ENCODE measurements around the gene SMARCC1.

DNA sequence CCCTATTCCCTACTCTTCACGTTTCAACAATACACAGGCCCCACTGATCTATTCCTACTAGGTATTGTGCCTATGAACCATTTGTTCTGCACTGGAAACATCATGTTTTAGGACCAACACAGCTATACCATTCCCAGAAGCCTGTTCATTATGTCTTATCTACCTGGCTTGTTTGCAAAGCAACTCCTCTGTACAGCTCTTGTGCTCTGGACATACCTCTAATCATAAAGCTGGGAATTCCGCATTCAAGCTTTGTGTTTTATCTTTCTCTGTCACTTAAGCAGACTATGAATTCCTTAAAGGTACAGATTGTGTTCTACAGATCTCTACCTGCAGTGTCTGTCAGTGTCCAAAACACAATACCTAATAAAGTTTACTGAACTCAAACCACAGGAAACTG is 115.6 kb downstream of the SMARCC1 start:
- TF ChIP-seq, protein P1, sequence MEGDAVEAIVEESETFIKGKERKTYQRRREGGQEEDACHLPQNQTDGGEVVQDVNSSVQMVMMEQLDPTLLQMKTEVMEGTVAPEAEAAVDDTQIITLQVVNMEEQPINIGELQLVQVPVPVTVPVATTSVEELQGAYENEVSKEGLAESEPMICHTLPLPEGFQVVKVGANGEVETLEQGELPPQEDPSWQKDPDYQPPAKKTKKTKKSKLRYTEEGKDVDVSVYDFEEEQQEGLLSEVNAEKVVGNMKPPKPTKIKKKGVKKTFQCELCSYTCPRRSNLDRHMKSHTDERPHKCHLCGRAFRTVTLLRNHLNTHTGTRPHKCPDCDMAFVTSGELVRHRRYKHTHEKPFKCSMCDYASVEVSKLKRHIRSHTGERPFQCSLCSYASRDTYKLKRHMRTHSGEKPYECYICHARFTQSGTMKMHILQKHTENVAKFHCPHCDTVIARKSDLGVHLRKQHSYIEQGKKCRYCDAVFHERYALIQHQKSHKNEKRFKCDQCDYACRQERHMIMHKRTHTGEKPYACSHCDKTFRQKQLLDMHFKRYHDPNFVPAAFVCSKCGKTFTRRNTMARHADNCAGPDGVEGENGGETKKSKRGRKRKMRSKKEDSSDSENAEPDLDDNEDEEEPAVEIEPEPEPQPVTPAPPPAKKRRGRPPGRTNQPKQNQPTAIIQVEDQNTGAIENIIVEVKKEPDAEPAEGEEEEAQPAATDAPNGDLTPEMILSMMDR (IDR thresholded peaks at IDR 0.05): no peak
- no peak for TF ChIP-seq POLR2A (IDR thresholded peaks at IDR 0.05)
